HEK293 (cell line): ENCODE data around the gene LMBR1.

Source experiments
- CTCF ChIA-PET: fragments of 350-600 bp; formaldehyde crosslinking; extraction: SDS; loops from one replicate; lab custom pipeline; 2021; ENCODE audit warnings: antibody characterized with exemption; lab: Yijun Ruan, JAX
- POLR2A ChIA-PET: fragments of 300-600 bp; formaldehyde crosslinking; extraction: SDS; loops from one replicate; lab custom pipeline; 2020; ENCODE audit warnings: antibody characterized with exemption, inconsistent platforms; lab: Yijun Ruan, JAX
- H3K27ac ChIP-seq: fragments of 200-500 bp; sonication (Bioruptor generic); 2 replicates; pipeline ENCODE4 v1.5.1; 2014; ENCODE audit warnings: low read depth, low read length, control low read depth, inconsistent platforms; ENCODE audit errors: extremely low read depth
- H3K36me3 ChIP-seq, 2 experiments: fragments of 200-500 bp in 1 of 2; sonication (Bioruptor generic) in 1 of 2; 1 replicate in 1 of 2; 2 replicates in 1 of 2; pipeline ENCODE4 v1.5.1; 2014 to 2017; ENCODE audit warnings: inconsistent platforms in 2 of 2, low read length in 2 of 2; ENCODE audit not compliant: control insufficient read depth in 2 of 2, insufficient read depth in 1 of 2
- H3K4me1 ChIP-seq: fragments of 200-500 bp; sonication (Bioruptor generic); 2 replicates; pipeline ENCODE4 v1.5.1; 2014; ENCODE audit warnings: mild to moderate bottlenecking, low read length, inconsistent platforms; ENCODE audit not compliant: control insufficient read depth, insufficient read depth
- H3K4me3 ChIP-seq: 2 replicates; pipeline ENCODE4 v1.5.1; 2011; ENCODE audit warnings: low read depth, mild to moderate bottlenecking, control low read depth, low read length, moderate library complexity
- H3K9me3 ChIP-seq: fragments of 200-500 bp; sonication (Bioruptor generic); 2 replicates; pipeline ENCODE4 v1.5.1; 2014; ENCODE audit warnings: low read depth, low read length, inconsistent platforms; ENCODE audit not compliant: control insufficient read depth, insufficient read depth
- BCL11A ChIP-seq: fragments of 450-650 bp; formaldehyde crosslinking; IDR thresholded peaks from 2 replicates; pipeline ENCODE4 v1.5.1; 2016; ENCODE audit warnings: low read depth, missing biosample characterization, missing genetic modification characterization
- HOXD13 ChIP-seq: sonication (generic); formaldehyde crosslinking; IDR thresholded peaks from 2 replicates; pipeline ENCODE4 v1.8.0; 2022; ENCODE audit warnings: missing genetic modification reagents, borderline replicate concordance
- KLF7 ChIP-seq: fragments of 450-650 bp; formaldehyde crosslinking; IDR thresholded peaks from 2 replicates; pipeline ENCODE4 v1.5.1; 2016; ENCODE audit warnings: missing biosample characterization, missing genetic modification characterization, borderline replicate concordance
- OVOL3 ChIP-seq: fragments of 450-650 bp; formaldehyde crosslinking; IDR thresholded peaks from 2 replicates; pipeline ENCODE4 v1.5.1; 2016; ENCODE audit warnings: missing biosample characterization, missing genetic modification characterization
- PRDM1 ChIP-seq: fragments of 450-650 bp; formaldehyde crosslinking; IDR thresholded peaks from 2 replicates; pipeline ENCODE4; 2016; ENCODE audit warnings: missing biosample characterization, missing genetic modification characterization
- REST ChIP-seq: fragments of 450-650 bp; formaldehyde crosslinking; IDR thresholded peaks from 2 replicates; pipeline ENCODE4 v1.5.1; 2016; ENCODE audit warnings: missing biosample characterization, missing genetic modification characterization
- ZBTB44 ChIP-seq: fragments of 450-650 bp; IDR thresholded peaks from 2 replicates; pipeline ENCODE4 v1.5.1; 2018; ENCODE audit warnings: missing biosample characterization, mild to moderate bottlenecking, missing genetic modification characterization
- ZNF138 ChIP-seq: fragments of 450-650 bp; formaldehyde crosslinking; IDR thresholded peaks from 2 replicates; pipeline ENCODE4 v1.5.1; 2016; ENCODE audit warnings: missing biosample characterization, missing genetic modification characterization, borderline replicate concordance
- ZNF2 ChIP-seq: fragments of 450-650 bp; formaldehyde crosslinking; IDR thresholded peaks from 2 replicates; pipeline ENCODE4 v1.5.1; 2016; ENCODE audit warnings: missing biosample characterization, missing genetic modification characterization
- ZNF274 ChIP-seq, 2 experiments: fragments of 200-500 bp in 1 of 2; fragments of 450-650 bp in 1 of 2; sonication (Bioruptor generic) in 1 of 2; formaldehyde crosslinking in 1 of 2; IDR thresholded peaks; 2 replicates each; pipeline versions ENCODE4 v1.5.1 to v1.6.1; 2014 to 2016; ENCODE audit warnings: borderline replicate concordance in 1 of 2, inconsistent platforms in 1 of 2, low read length in 1 of 2, missing biosample characterization in 1 of 2, missing genetic modification characterization in 1 of 2
- ZNF280D ChIP-seq: fragments of 450-650 bp; formaldehyde crosslinking; IDR thresholded peaks from 2 replicates; pipeline ENCODE4 v1.5.1; 2016; ENCODE audit warnings: missing biosample characterization, missing genetic modification characterization
- ZNF391 ChIP-seq: fragments of 450-650 bp; formaldehyde crosslinking; IDR thresholded peaks from 2 replicates; pipeline ENCODE4 v1.5.1; 2016; ENCODE audit warnings: low read depth, missing biosample characterization, missing genetic modification characterization, borderline replicate concordance
- ZNF426 ChIP-seq: fragments of 450-650 bp; formaldehyde crosslinking; IDR thresholded peaks from 2 replicates; pipeline ENCODE4 v1.5.1; 2017; ENCODE audit warnings: missing biosample characterization, missing genetic modification characterization, mild to moderate bottlenecking, inconsistent platforms, moderate library complexity
- ZNF555 ChIP-seq: fragments of 450-650 bp; formaldehyde crosslinking; conservative IDR thresholded peaks from 2 replicates; pipeline ENCODE4 v1.5.1; 2017; ENCODE audit warnings: missing biosample characterization, mild to moderate bottlenecking, missing genetic modification characterization, inconsistent platforms
- ZNF560 ChIP-seq: fragments of 450-650 bp; formaldehyde crosslinking; IDR thresholded peaks from 2 replicates; pipeline ENCODE4 v1.5.1; 2017; ENCODE audit warnings: missing biosample characterization, missing genetic modification characterization, borderline replicate concordance
- ZNF626 ChIP-seq: fragments of 450-650 bp; sonication (Bioruptor Pico); formaldehyde crosslinking; IDR thresholded peaks from 2 replicates; pipeline ENCODE4 v1.5.1; 2018; ENCODE audit warnings: missing biosample characterization, missing genetic modification characterization, inconsistent platforms
- ZNF658 ChIP-seq: fragments of 450-650 bp; formaldehyde crosslinking; IDR thresholded peaks from 2 replicates; pipeline ENCODE4; 2016; ENCODE audit warnings: missing biosample characterization, missing genetic modification characterization

The LMBR1 gene

GRCh38 chr7:156833312-156833711 is 59.7 kb downstream of the LMBR1 start:
- ChIA-PET CTCF (no interaction called here), POLR2A (no interaction called here)
- H3K9me3 ChIP-seq: no peaks in the 10 kb centered on the region
- no peak overlapping the region for H3K27ac ChIP-seq
- no peak overlapping the region for H3K4me3 ChIP-seq
- H3K4me1 ChIP-seq: no peaks in the 10 kb centered on the region
- peaks cover 0 to 22% of the 10 kb centered on the region in 2 experiments; a peak in 2 of 3 replicates for H3K36me3 ChIP-seq
- TF ChIP-seq ZNF658 (tag by site-specific recombination) (no peak), ZNF274 (IDR thresholded peaks at IDR 0.05; ENCODE audit: low read length) (no peak), ZNF274 (tag by site-specific recombination; IDR thresholded peaks at IDR 0.05; ENCODE audit: borderline replicate concordance) (no peak), PRDM1 (tag by site-specific recombination) (no peak), ZBTB44 (no peak), BCL11A (tag by site-specific recombination) (no peak), ZNF426 (no peak), KLF7 (tag by site-specific recombination) (no peak), ZNF560 (tag by site-specific recombination) (no peak), ZNF555 (tag by site-specific recombination) (no peak), REST (tag by site-specific recombination) (no peak), HOXD13 (no peak), ZNF626 (tag by site-specific recombination) (no peak), ZNF138 (tag by site-specific recombination) (no peak), OVOL3 (no peak), ZNF280D (tag by site-specific recombination) (no peak), ZNF391 (tag by site-specific recombination) (no peak), ZNF2 (tag by site-specific recombination) (no peak)
